OCI-LY7 (cell line): ENCODE data around the gene ARL4A.

Source experiments
- EZH2phosphoT487 ChIP-seq: fragments of 200-600 bp; sonication (generic); IDR thresholded peaks from 2 replicates; pipeline ENCODE4 v1.6.1; 2018; ENCODE audit warnings: low read depth, borderline replicate concordance, mild to moderate bottlenecking, mixed run types, antibody characterized with exemption, low read length, moderate library complexity, mixed read lengths
- TF ChIP-seq, protein P1 (sequence below): fragments of 200-600 bp; sonication (generic); conservative IDR thresholded peaks from 2 replicates; pipeline ENCODE4 v1.5.1; 2014; ENCODE audit warnings: mild to moderate bottlenecking, antibody characterized with exemption, low read length, moderate library complexity, mixed read lengths

DNA sequence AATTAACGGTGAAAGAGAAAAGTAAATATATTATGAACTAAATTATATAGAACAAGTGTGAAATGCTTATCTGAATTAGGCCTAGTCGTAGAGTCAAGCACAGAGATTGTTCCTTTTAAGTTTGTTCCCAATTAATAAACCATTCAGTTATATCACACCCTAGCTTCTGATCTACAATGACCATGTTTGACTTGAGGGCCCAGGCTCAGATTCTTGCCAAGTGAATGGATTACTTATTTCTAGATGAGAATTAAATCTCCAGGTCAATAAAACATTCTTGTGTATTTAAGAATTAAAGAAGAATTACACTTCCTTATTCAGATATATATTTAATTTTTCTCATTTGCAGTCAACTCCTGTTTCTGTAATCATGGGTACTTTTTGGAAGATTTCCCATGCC lies 37.4 kb upstream of the ARL4A start:
- TF ChIP-seq, protein P1, sequence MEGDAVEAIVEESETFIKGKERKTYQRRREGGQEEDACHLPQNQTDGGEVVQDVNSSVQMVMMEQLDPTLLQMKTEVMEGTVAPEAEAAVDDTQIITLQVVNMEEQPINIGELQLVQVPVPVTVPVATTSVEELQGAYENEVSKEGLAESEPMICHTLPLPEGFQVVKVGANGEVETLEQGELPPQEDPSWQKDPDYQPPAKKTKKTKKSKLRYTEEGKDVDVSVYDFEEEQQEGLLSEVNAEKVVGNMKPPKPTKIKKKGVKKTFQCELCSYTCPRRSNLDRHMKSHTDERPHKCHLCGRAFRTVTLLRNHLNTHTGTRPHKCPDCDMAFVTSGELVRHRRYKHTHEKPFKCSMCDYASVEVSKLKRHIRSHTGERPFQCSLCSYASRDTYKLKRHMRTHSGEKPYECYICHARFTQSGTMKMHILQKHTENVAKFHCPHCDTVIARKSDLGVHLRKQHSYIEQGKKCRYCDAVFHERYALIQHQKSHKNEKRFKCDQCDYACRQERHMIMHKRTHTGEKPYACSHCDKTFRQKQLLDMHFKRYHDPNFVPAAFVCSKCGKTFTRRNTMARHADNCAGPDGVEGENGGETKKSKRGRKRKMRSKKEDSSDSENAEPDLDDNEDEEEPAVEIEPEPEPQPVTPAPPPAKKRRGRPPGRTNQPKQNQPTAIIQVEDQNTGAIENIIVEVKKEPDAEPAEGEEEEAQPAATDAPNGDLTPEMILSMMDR, result no peak
- no peak for TF ChIP-seq EZH2phosphoT487
